ENCODE measurements around the gene CHST11.

Gene CHST11

GRCh38 chr12:104694711-104695110 is 238.0 kb downstream of the CHST11 start:
- no peak for TF ChIP-seq CTCF (conservative IDR thresholded peaks at IDR 0.05; ENCODE audit: low read length)
- no peak overlapping the region for H3K4me3 ChIP-seq (ENCODE audit: low read length)
- DNase-seq (ENCODE audit: low read depth), result no peak

- no peak for TF ChIP-seq CTCF (conservative IDR thresholded peaks at IDR 0.05; ENCODE audit: low read length)
- no peak overlapping the region for H3K4me3 ChIP-seq (ENCODE audit: low read length)
- DNase-seq (ENCODE audit: low read depth), result peak; percentile 74
Measured at GRCh38 chr12:104695453-104696148, 238.9 kb downstream of the CHST11 start.

GRCh38 chr12:104697186-104697585 is 240.4 kb downstream of the CHST11 start:
- no peak overlapping the region for H3K4me3 ChIP-seq (ENCODE audit: low read length)
- no peak for TF ChIP-seq CTCF (conservative IDR thresholded peaks at IDR 0.05; ENCODE audit: low read length)
- DNase-seq (ENCODE audit: low read depth), result no peak

GRCh38 chr12:104698871-104699270 is 242.1 kb downstream of the CHST11 start:
- peak; percentile 60 for DNase-seq (ENCODE audit: low read depth)
- no peak for TF ChIP-seq CTCF (conservative IDR thresholded peaks at IDR 0.05; ENCODE audit: low read length)
- no peak overlapping the region for H3K4me3 ChIP-seq (ENCODE audit: low read length)

- no peak for TF ChIP-seq CTCF (conservative IDR thresholded peaks at IDR 0.05; ENCODE audit: low read length)
- H3K4me3 ChIP-seq (ENCODE audit: low read length), result no peak overlapping the region
- peak; percentile 50 for DNase-seq (ENCODE audit: low read depth)
Measured at GRCh38 chr12:104699489-104700190, 242.9 kb downstream of the CHST11 start.

GRCh38 chr12:104700324-104700723 is 243.6 kb downstream of the CHST11 start:
- H3K4me3 ChIP-seq (ENCODE audit: low read length), result no peak overlapping the region
- DNase-seq (ENCODE audit: low read depth), result no peak
- TF ChIP-seq CTCF (conservative IDR thresholded peaks at IDR 0.05; ENCODE audit: low read length), result no peak

- TF ChIP-seq CTCF (conservative IDR thresholded peaks at IDR 0.05; ENCODE audit: low read length), result no peak
- DNase-seq (ENCODE audit: low read depth), result no peak
- no peak overlapping the region for H3K4me3 ChIP-seq (ENCODE audit: low read length)
Measured at GRCh38 chr12:104701301-104701700, 244.6 kb downstream of the CHST11 start.

Measured in AG10803 (cell line).